CD4-positive, CD25-positive, alpha-beta regulatory T cell (primary cell): ENCODE data around the gene ARHGAP45. TPM values are rescaled to one million over a fixed set of nuclear protein-coding genes. Genes with fewer than 3 reads are reported as not detected.
A peak's percentile ranks its signal among the peaks of the same experiment; 100 is the strongest.

Experiments used
- ATAC-seq, 2 donors: fragments of 150-1000 bp; cut with Tn5 transposase; one replicate each; pipeline ENCODE4 v1.10.0; 2021; ENCODE audit warnings: low read depth in 2 of 2, moderate number of reproducible peaks in 2 of 2, moderate library complexity in 1 of 2
- DNase-seq, 3 donors: peaks; one replicate each; pipeline versions ENCODE4 v3.0.0 to v3.0.0-alpha.2; 2012 to 2022; ENCODE audit warnings: mixed read lengths in 1 of 3
- H3K27ac ChIP-seq: one replicate; pipeline ENCODE4 v1.7.0; 2013; ENCODE audit warnings: mild to moderate bottlenecking, low read length; ENCODE audit not compliant: insufficient read depth, poor library complexity, severe bottlenecking
- H3K27me3 ChIP-seq: one replicate; pipeline ENCODE4 v1.7.0; 2013; ENCODE audit warnings: low read length; ENCODE audit not compliant: control insufficient read depth, insufficient read depth
- H3K36me3 ChIP-seq: one replicate; pipeline ENCODE4 v1.7.0; 2013; ENCODE audit warnings: mild to moderate bottlenecking, low read length, moderate library complexity; ENCODE audit not compliant: control insufficient read depth, insufficient read depth
- H3K4me1 ChIP-seq: 2 replicates; pipeline ENCODE4 v1.7.0; 2013; ENCODE audit warnings: mild to moderate bottlenecking, low read length; ENCODE audit not compliant: insufficient read depth, control insufficient read depth, poor library complexity, severe bottlenecking
- H3K4me3 ChIP-seq: one replicate; pipeline ENCODE4 v1.7.0; 2013; ENCODE audit warnings: low read depth, mild to moderate bottlenecking, low read length, moderate library complexity
- H3K9me3 ChIP-seq, 2 experiments: 1 replicate in 1 of 2; 2 replicates in 1 of 2; pipeline ENCODE4 v1.7.0; 2013; ENCODE audit warnings: low read length in 2 of 2, mild to moderate bottlenecking in 1 of 2, moderate library complexity in 1 of 2; ENCODE audit not compliant: control insufficient read depth in 2 of 2
- H3K27ac Mint-ChIP-seq, 3 donors: one replicate each; pipeline ENCODE4 v1.8.0; 2020 to 2022; ENCODE audit warnings: mild to moderate bottlenecking in 3 of 3, mixed read lengths in 3 of 3, moderate library complexity in 2 of 3
- H3K27me3 Mint-ChIP-seq: one replicate; pipeline ENCODE4 v1.8.0; 2022; ENCODE audit warnings: mild to moderate bottlenecking, mixed read lengths
- H3K36me3 Mint-ChIP-seq: one replicate; pipeline ENCODE4 v1.8.0; 2020; ENCODE audit warnings: mixed read lengths
- H3K4me1 Mint-ChIP-seq, 4 donors: one replicate each; pipeline ENCODE4 v1.8.0; 2020 to 2022; ENCODE audit warnings: mixed read lengths in 4 of 4, mild to moderate bottlenecking in 1 of 4
- H3K4me3 Mint-ChIP-seq, 4 donors: one replicate each; pipeline ENCODE4 v1.8.0; 2020 to 2022; ENCODE audit warnings: mild to moderate bottlenecking in 4 of 4, mixed read lengths in 4 of 4, moderate library complexity in 3 of 4
- H3K9me3 Mint-ChIP-seq, 7 donors: one replicate each; pipeline ENCODE4 v1.8.0; 2020 to 2022; ENCODE audit warnings: mixed read lengths in 7 of 7, mild to moderate bottlenecking in 3 of 7, moderate library complexity in 2 of 7
- polyA plus RNA-seq, 4 donors: library from polyadenylated mRNA; unstranded; fragments of 300-500 nt; fragmentation: Illumina TruSeq; gene quantifications; one replicate each; pipeline ENCODE4 v1.2.3, GENCODE V29; 2021
- total RNA-seq: library from RNA; stranded (reverse); gene quantifications from one replicate; pipeline ENCODE4 v1.2.3, GENCODE V29; 2022

ARHGAP45 gene
- total and polyA plus RNA-seq, 5 donors from 2014 or later = 258 to 756 (median 284) TPM

GRCh38 chr19:1085676-1086442, 18.9 kb downstream of the ARHGAP45 start:
- peaks cover 4 to 58% (median 16%) of the 10 kb centered on the region in 4 donors for H3K4me1 Mint-ChIP-seq
- Histone ChIP-seq H3K27me3 (no peaks in the 10 kb centered on the region), H3K36me3 (peaks cover 58% of the 10 kb centered on the region), H3K4me3 (no peak overlapping the region), H3K9me3 (no peaks in the 10 kb centered on the region), H3K4me1 (peaks cover 67% of the 10 kb centered on the region), H3K27ac (peak overlapping the region; percentile 76)
- no peak for ATAC-seq
- H3K27ac Mint-ChIP-seq = peak overlapping the region in 1 of 3 donors; percentile 63
- no peaks in the 10 kb centered on the region for H3K27me3 Mint-ChIP-seq
- H3K4me3 Mint-ChIP-seq = peak overlapping the region in 2 of 4 donors; percentile 47 to 84
- no peak for DNase-seq
- peaks cover 19% of the 10 kb centered on the region for H3K36me3 Mint-ChIP-seq
- peaks cover 0 to 7% (median 0%) of the 10 kb centered on the region in 7 donors for H3K9me3 Mint-ChIP-seq

GRCh38 chr19:1086613-1087012, 19.6 kb downstream of the ARHGAP45 start:
- no peaks in the 10 kb centered on the region for H3K27me3 ChIP-seq
- Mint-ChIP-seq H3K27ac (peak overlapping the region in 1 of 3 donors; percentile 63), H3K4me1 (peaks cover 4 to 56% (median 16%) of the 10 kb centered on the region in 4 donors), H3K4me3 (peak overlapping the region in 1 of 4 donors; percentile 47), H3K27me3 (no peaks in the 10 kb centered on the region), H3K36me3 (peaks cover 19% of the 10 kb centered on the region), H3K9me3 (peaks cover 0 to 6% (median 0%) of the 10 kb centered on the region in 7 donors)
- no peaks in the 10 kb centered on the region for H3K9me3 ChIP-seq
- peaks cover 51% of the 10 kb centered on the region for H3K36me3 ChIP-seq
- DNase-seq = no peak
- ATAC-seq = no peak
- no peak overlapping the region for H3K4me3 ChIP-seq
- peak overlapping the region; percentile 76 for H3K27ac ChIP-seq
- H3K4me1 ChIP-seq = peaks cover 60% of the 10 kb centered on the region

GRCh38 chr19:1087813-1088415, 20.9 kb downstream of the ARHGAP45 start:
- DNase-seq (peak in 2 of 3 donors; percentile 58 to 76), ATAC-seq (peak; percentile 29 to 42)
- peak overlapping the region; percentile 76 for H3K27ac ChIP-seq
- peaks cover 4 to 49% (median 14%) of the 10 kb centered on the region in 4 donors for H3K4me1 Mint-ChIP-seq
- H3K4me1 ChIP-seq = peaks cover 53% of the 10 kb centered on the region
- H3K9me3 Mint-ChIP-seq = peaks cover 0 to 6% (median 0%) of the 10 kb centered on the region in 7 donors
- peak overlapping the region; percentile 88 to 90 (median 89) for H3K27ac Mint-ChIP-seq
- H3K36me3 Mint-ChIP-seq = peaks cover 19% of the 10 kb centered on the region
- H3K9me3 ChIP-seq = no peaks in the 10 kb centered on the region
- H3K4me3 Mint-ChIP-seq = peak overlapping the region; percentile 57 to 92 (median 80)
- no peaks in the 10 kb centered on the region for H3K27me3 ChIP-seq
- H3K36me3 ChIP-seq = peaks cover 42% of the 10 kb centered on the region
- H3K4me3 ChIP-seq = no peak overlapping the region
- no peaks in the 10 kb centered on the region for H3K27me3 Mint-ChIP-seq

- H3K4me3 ChIP-seq = no peak overlapping the region
- peak overlapping the region; percentile 88 to 94 (median 90) for H3K27ac Mint-ChIP-seq
- H3K4me1 ChIP-seq = peaks cover 55% of the 10 kb centered on the region
- H3K9me3 ChIP-seq = no peaks in the 10 kb centered on the region
- DNase-seq = peak in 1 of 3 donors; percentile 58
- H3K27me3 ChIP-seq = no peaks in the 10 kb centered on the region
- H3K4me3 Mint-ChIP-seq = peak overlapping the region; percentile 27 to 92 (median 49)
- peaks cover 36% of the 10 kb centered on the region for H3K36me3 ChIP-seq
- peaks cover 0 to 5% (median 0%) of the 10 kb centered on the region in 7 donors for H3K9me3 Mint-ChIP-seq
- H3K27me3 Mint-ChIP-seq = no peaks in the 10 kb centered on the region
- H3K4me1 Mint-ChIP-seq = peaks cover 4 to 52% (median 17%) of the 10 kb centered on the region in 4 donors
- H3K36me3 Mint-ChIP-seq = peaks cover 19% of the 10 kb centered on the region
- peak in 1 of 2 donors; percentile 19 for ATAC-seq
- peak overlapping the region; percentile 76 for H3K27ac ChIP-seq
Measured at GRCh38 chr19:1088416-1089010, 21.5 kb downstream of the ARHGAP45 start.

- peaks cover 4 to 54% (median 19%) of the 10 kb centered on the region in 4 donors for H3K4me1 Mint-ChIP-seq
- H3K27ac Mint-ChIP-seq = peak overlapping the region in 1 of 3 donors; percentile 94
- ATAC-seq (no peak), DNase-seq (no peak)
- Histone ChIP-seq H3K4me3 (no peak overlapping the region), H3K27me3 (no peaks in the 10 kb centered on the region), H3K4me1 (peaks cover 62% of the 10 kb centered on the region), H3K36me3 (peaks cover 29% of the 10 kb centered on the region), H3K9me3 (no peaks in the 10 kb centered on the region), H3K27ac (peak overlapping the region; percentile 76)
- no peak overlapping the region for H3K4me3 Mint-ChIP-seq
- H3K9me3 Mint-ChIP-seq = peaks cover 0 to 2% (median 0%) of the 10 kb centered on the region in 7 donors
- peaks cover 19% of the 10 kb centered on the region for H3K36me3 Mint-ChIP-seq
- H3K27me3 Mint-ChIP-seq = no peaks in the 10 kb centered on the region
Measured at GRCh38 chr19:1089126-1089771, 22.3 kb downstream of the ARHGAP45 start.

- Mint-ChIP-seq H3K4me3 (no peak overlapping the region), H3K36me3 (peaks cover 14% of the 10 kb centered on the region), H3K9me3 (peaks cover 0 to 2% (median 0%) of the 10 kb centered on the region in 7 donors), H3K27me3 (no peaks in the 10 kb centered on the region), H3K27ac (no peak overlapping the region), H3K4me1 (peaks cover 4 to 52% (median 18%) of the 10 kb centered on the region in 4 donors)
- Histone ChIP-seq H3K4me3 (no peak overlapping the region), H3K36me3 (peaks cover 23% of the 10 kb centered on the region), H3K4me1 (peaks cover 67% of the 10 kb centered on the region), H3K27ac (no peak overlapping the region), H3K27me3 (no peaks in the 10 kb centered on the region), H3K9me3 (no peaks in the 10 kb centered on the region)
- ATAC-seq (no peak), DNase-seq (no peak)
Measured at GRCh38 chr19:1089891-1090290, 22.9 kb downstream of the ARHGAP45 start.
